PC-3 (cell line): ENCODE measurements around the gene KBTBD12.

Experiments used
- EZH2 ChIP-seq: fragments of 300-600 bp; sonication (generic); IDR thresholded peaks from one replicate; pipeline ENCODE4 v1.6.1; 2017; ENCODE audit warnings: antibody characterized with exemption, mild to moderate bottlenecking, low read length; ENCODE audit not compliant: unreplicated experiment
- TF ChIP-seq, protein P1 (sequence below): fragments of 300-600 bp; sonication (generic); conservative IDR thresholded peaks from 2 replicates; pipeline ENCODE4 v1.5.1; 2017; ENCODE audit warnings: antibody characterized with exemption, low read depth, mild to moderate bottlenecking, low read length

DNA sequence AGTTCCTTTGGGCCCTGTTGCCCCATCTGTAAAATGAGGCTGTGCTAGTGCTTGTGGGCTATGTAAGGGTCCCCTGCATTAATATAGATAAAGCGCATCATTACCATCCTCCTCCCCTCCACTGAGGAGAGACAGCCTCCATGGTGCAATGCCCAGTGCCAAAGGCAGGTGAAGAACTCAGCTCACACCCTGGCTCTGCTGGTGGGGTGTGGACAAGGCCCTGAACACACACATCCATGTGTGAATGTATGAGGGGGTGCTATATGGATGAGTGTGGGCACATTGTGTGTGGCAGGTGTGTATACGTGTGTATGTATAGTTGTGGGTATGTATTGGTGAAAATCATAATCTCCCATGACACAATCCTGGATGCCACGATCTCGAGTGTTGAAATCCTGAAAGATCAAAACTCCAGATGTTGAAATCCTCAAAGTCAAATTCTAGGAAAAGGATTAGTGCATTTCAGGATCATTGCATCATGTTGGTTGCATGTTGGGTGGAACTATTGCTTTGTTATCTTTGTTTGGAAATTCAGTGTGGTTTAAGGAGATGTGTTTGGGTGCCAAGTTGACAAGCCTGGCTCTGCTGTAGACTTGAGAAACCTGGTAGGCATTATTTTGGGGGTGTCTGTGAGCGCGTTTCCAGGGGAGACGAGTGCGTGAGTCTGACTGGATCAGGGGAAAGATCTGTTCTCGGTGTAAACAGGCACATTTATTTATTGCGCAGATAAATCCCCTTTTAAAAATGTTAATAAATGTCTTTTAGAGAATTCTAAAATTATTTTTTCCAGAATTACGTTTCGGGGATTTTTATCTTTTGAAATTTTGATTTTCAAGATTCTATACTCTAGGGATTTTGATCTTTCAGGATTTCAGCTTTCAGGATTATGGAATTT lies 95.2 kb downstream of the KBTBD12 start:
- TF ChIP-seq, protein P1, sequence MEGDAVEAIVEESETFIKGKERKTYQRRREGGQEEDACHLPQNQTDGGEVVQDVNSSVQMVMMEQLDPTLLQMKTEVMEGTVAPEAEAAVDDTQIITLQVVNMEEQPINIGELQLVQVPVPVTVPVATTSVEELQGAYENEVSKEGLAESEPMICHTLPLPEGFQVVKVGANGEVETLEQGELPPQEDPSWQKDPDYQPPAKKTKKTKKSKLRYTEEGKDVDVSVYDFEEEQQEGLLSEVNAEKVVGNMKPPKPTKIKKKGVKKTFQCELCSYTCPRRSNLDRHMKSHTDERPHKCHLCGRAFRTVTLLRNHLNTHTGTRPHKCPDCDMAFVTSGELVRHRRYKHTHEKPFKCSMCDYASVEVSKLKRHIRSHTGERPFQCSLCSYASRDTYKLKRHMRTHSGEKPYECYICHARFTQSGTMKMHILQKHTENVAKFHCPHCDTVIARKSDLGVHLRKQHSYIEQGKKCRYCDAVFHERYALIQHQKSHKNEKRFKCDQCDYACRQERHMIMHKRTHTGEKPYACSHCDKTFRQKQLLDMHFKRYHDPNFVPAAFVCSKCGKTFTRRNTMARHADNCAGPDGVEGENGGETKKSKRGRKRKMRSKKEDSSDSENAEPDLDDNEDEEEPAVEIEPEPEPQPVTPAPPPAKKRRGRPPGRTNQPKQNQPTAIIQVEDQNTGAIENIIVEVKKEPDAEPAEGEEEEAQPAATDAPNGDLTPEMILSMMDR = no peak
- no peak for TF ChIP-seq EZH2
